Ascending aorta (tissue), 2 donors: ENCODE measurements around the gene CLEC16A. TPM values are rescaled to one million over a fixed set of nuclear protein-coding genes. Genes with fewer than 3 reads are reported as not detected.
A peak's percentile ranks its signal among the peaks of the same experiment; 100 is the strongest.

ENCODE experiments used
- DNase-seq, 2 donors: peaks; one replicate each; pipeline ENCODE4 v3.0.0-alpha.2; 2019; ENCODE audit warnings: low spot score in 2 of 2
- H3K27ac ChIP-seq, 2 donors: fragments of 200-600 bp; sonication (generic); one replicate each; pipeline ENCODE4 v1.5.1; 2016 to 2017; ENCODE audit warnings: mild to moderate bottlenecking in 1 of 2
- H3K27me3 ChIP-seq: fragments of 200-600 bp; sonication (generic); one replicate; pipeline ENCODE4 v1.5.1; 2017
- H3K36me3 ChIP-seq, 2 donors: fragments of 200-600 bp; sonication (generic); one replicate each; pipeline ENCODE4 v1.5.1; 2016
- H3K4me1 ChIP-seq, 2 donors: fragments of 200-600 bp; sonication (generic); one replicate each; pipeline ENCODE4 v1.5.1; 2016 to 2017; ENCODE audit warnings: mild to moderate bottlenecking in 1 of 2
- H3K4me3 ChIP-seq, 2 donors: fragments of 200-600 bp; sonication (generic); one replicate each; pipeline ENCODE4 v1.5.1; 2016 to 2017; ENCODE audit warnings: mild to moderate bottlenecking in 1 of 2
- H3K9me3 ChIP-seq, 2 donors: fragments of 200-600 bp; sonication (generic); one replicate each; pipeline ENCODE4 v1.5.1; 2016
- CTCF ChIP-seq, 3 experiments: fragments of 200-600 bp in 2 of 3; fragments of 450-650 bp in 1 of 3; sonication (generic) in 2 of 3; IDR thresholded peaks; one replicate each; pipeline ENCODE4 v1.5.1; 2016 to 2019; ENCODE audit warnings: antibody characterized with exemption in 3 of 3, mild to moderate bottlenecking in 1 of 3, moderate library complexity in 1 of 3
- intact Hi-C: fragments of 100-400 bp; cut with DNase I; formaldehyde crosslinking; loops from one replicate; pipeline ENCODE4 v1.15.1; 2023
- total RNA-seq: library from RNA; depleted of rRNA; stranded (reverse); fragments of >200 nt; gene quantifications from one replicate; pipeline ENCODE4 v1.1.0, GENCODE V29; 2016

The CLEC16A gene
- total RNA-seq, 1 donor from 2014 or later, result 16.2 TPM

- Histone ChIP-seq H3K9me3 (no peaks in the 10 kb centered on the region), H3K27ac (peak overlapping the region; percentile 21 to 60), H3K4me3 (no peak overlapping the region), H3K27me3 (no peaks in the 10 kb centered on the region), H3K36me3 (no peaks in the 10 kb centered on the region), H3K4me1 (peaks cover 12 to 50% of the 10 kb centered on the region in 2 donors)
- intact Hi-C loops, result loop anchor here (2.0 to 10.0 kb wide), 4 partner anchors 27 to 665 kb away; partner anchors contain the start of genes SOCS1 and ZC3H7A
- DNase-seq, result no peak
- no peak for TF ChIP-seq CTCF (IDR thresholded peaks at IDR 0.05)
These were observed 187.3 kb downstream of the CLEC16A start for GRCh38 chr16:11131706-11132105.

GRCh38 chr16:11133344-11133943 lies 189.1 kb downstream of the CLEC16A start:
- TF ChIP-seq CTCF (IDR thresholded peaks at IDR 0.05), result no peak
- H3K9me3 ChIP-seq, result no peaks in the 10 kb centered on the region
- H3K4me3 ChIP-seq, result peak overlapping the region in 1 of 2 donors; percentile 16
- H3K4me1 ChIP-seq, result peaks cover 8 to 47% of the 10 kb centered on the region in 2 donors
- intact Hi-C loops, result loop anchor here (2.0 to 10.0 kb wide), 4 partner anchors 29 to 663 kb away; partner anchors contain the start of genes SOCS1 and ZC3H7A
- peak; percentile 65 to 93 for DNase-seq
- H3K36me3 ChIP-seq, result no peaks in the 10 kb centered on the region
- peak overlapping the region; percentile 71 to 78 for H3K27ac ChIP-seq
- H3K27me3 ChIP-seq, result no peaks in the 10 kb centered on the region

- Histone ChIP-seq H3K36me3 (no peaks in the 10 kb centered on the region), H3K27me3 (no peaks in the 10 kb centered on the region), H3K27ac (peak overlapping the region in 1 of 2 donors; percentile 3), H3K4me3 (no peak overlapping the region), H3K9me3 (no peaks in the 10 kb centered on the region), H3K4me1 (peaks cover 7 to 48% of the 10 kb centered on the region in 2 donors)
- no peak for DNase-seq
- intact Hi-C loops, result loop anchor here (5.0 to 10.0 kb wide), 2 partner anchors 120 to 163 kb away; partner anchors contain the start of gene SOCS1
- no peak for TF ChIP-seq CTCF (IDR thresholded peaks at IDR 0.05)
These were observed 190.5 kb downstream of the CLEC16A start for GRCh38 chr16:11134722-11135463.

- no peak for TF ChIP-seq CTCF (IDR thresholded peaks at IDR 0.05)
- Histone ChIP-seq H3K27me3 (no peaks in the 10 kb centered on the region), H3K36me3 (no peaks in the 10 kb centered on the region), H3K9me3 (no peaks in the 10 kb centered on the region), H3K27ac (peak overlapping the region in 1 of 2 donors; percentile 22), H3K4me1 (peaks cover 11 to 52% of the 10 kb centered on the region in 2 donors), H3K4me3 (no peak overlapping the region)
- DNase-seq, result peak in 1 of 2 donors; percentile 79
- intact Hi-C loops, result loop anchor here (5.0 to 10.0 kb wide), 2 partner anchors 119 to 163 kb away; partner anchors contain the start of gene SOCS1
These were observed 191.2 kb downstream of the CLEC16A start for GRCh38 chr16:11135464-11135973.

- no peak for TF ChIP-seq CTCF (IDR thresholded peaks at IDR 0.05)
- Histone ChIP-seq H3K36me3 (no peaks in the 10 kb centered on the region), H3K27ac (no peak overlapping the region), H3K4me3 (no peak overlapping the region), H3K27me3 (no peaks in the 10 kb centered on the region), H3K9me3 (no peaks in the 10 kb centered on the region), H3K4me1 (peaks cover 9 to 48% of the 10 kb centered on the region in 2 donors)
- no peak for DNase-seq
- intact Hi-C loops, result loop anchor here (5.0 to 10.0 kb wide), 2 partner anchors 118 to 164 kb away; partner anchors contain the start of gene SOCS1
These were observed 192.2 kb downstream of the CLEC16A start for GRCh38 chr16:11136600-11136999.
